C4-2B (cell line): ENCODE data around the gene MTPN.

ENCODE experiments used
- CTCF ChIP-seq: fragments of 450-650 bp; conservative IDR thresholded peaks from 2 replicates; pipeline ENCODE4 v1.5.1; 2017; ENCODE audit warnings: mild to moderate bottlenecking
- ZFX ChIP-seq: fragments of 450-650 bp; IDR thresholded peaks from 2 replicates; pipeline ENCODE4 v1.6.1; 2017

- TF ChIP-seq CTCF, result no peak
- TF ChIP-seq ZFX, result no peak
Measured at GRCh38 chr7:135938563-135938962, 38.6 kb downstream of the MTPN start.
